Gastroesophageal sphincter (tissue), 4 donors: ENCODE data around the gene MACROD2. TPM values are rescaled to one million over a fixed set of nuclear protein-coding genes. Genes with fewer than 3 reads are reported as not detected.

Source experiments
- ATAC-seq: fragments of 150-250 bp; one replicate; pipeline ENCODE4 v1.9.1; 2016; ENCODE audit warnings: mild to moderate bottlenecking, moderate library complexity
- H3K27ac ChIP-seq, 4 donors: fragments of 200-600 bp; sonication (generic) in 3 of 4; 1 replicate in 3 of 4; 2 replicates in 1 of 4; pipeline ENCODE4 v1.5.1; 2016 to 2019
- H3K27me3 ChIP-seq: fragments of 200-600 bp; sonication (generic); one replicate; pipeline ENCODE4 v1.5.1; 2019
- H3K36me3 ChIP-seq, 2 donors: fragments of 200-600 bp; sonication (generic); one replicate each; pipeline ENCODE4 v1.5.1; 2019; ENCODE audit warnings: control low read depth in 1 of 2
- H3K4me1 ChIP-seq, 3 donors: fragments of 200-600 bp; sonication (generic); 1 replicate in 2 of 3; 2 replicates in 1 of 3; pipeline ENCODE4 v1.5.1; 2016 to 2019; ENCODE audit warnings: control low read depth in 2 of 3
- H3K4me3 ChIP-seq, 2 donors: fragments of 200-600 bp; sonication (generic); one replicate each; pipeline ENCODE4 v1.5.1; 2019; ENCODE audit warnings: mild to moderate bottlenecking in 1 of 2, moderate library complexity in 1 of 2
- H3K9me3 ChIP-seq, 3 donors: fragments of 200-600 bp; sonication (generic); one replicate each; pipeline ENCODE4 v1.5.1; 2017 to 2019; ENCODE audit warnings: control low read depth in 2 of 3
- CTCF ChIP-seq, 4 experiments: fragments of 200-600 bp in 2 of 4; fragments of 450-650 bp in 2 of 4; sonication (generic) in 1 of 4; IDR thresholded peaks; one replicate each; pipeline ENCODE4 v1.5.1; 2017 to 2019; ENCODE audit warnings: antibody characterized with exemption in 4 of 4, mild to moderate bottlenecking in 2 of 4, moderate library complexity in 2 of 4
- EP300 ChIP-seq: sonication (generic); formaldehyde crosslinking; IDR thresholded peaks from one replicate; pipeline ENCODE4 v1.6.1; 2017; ENCODE audit warnings: antibody characterized with exemption, mild to moderate bottlenecking
- POLR2A ChIP-seq, 2 donors: fragments of 450-650 bp; IDR thresholded peaks; one replicate each; pipeline ENCODE4 v1.6.1; 2017; ENCODE audit warnings: antibody characterized with exemption in 2 of 2, mild to moderate bottlenecking in 2 of 2, moderate library complexity in 1 of 2
- POLR2AphosphoS5 ChIP-seq: sonication (generic); formaldehyde crosslinking; IDR thresholded peaks from one replicate; pipeline ENCODE4 v1.6.1; 2017; ENCODE audit warnings: antibody characterized with exemption
- WGBS, 2 donors: methylation state at CpG; one replicate each; pipeline ENCODE4 v1.1.5; 2018; ENCODE audit warnings: low coverage in 1 of 2; 5-methylcytosine and 5-hydroxymethylcytosine counted together
- total RNA-seq, 4 donors: library from RNA; depleted of rRNA; stranded (reverse); fragments of >200 nt; gene quantifications; one replicate each; pipeline ENCODE4 v1.1.0, GENCODE V29; 2016

MACROD2 gene
- total RNA-seq, 4 donors from 2014 or later: 4.0 to 12.1 (median 7.4) TPM

DNA sequence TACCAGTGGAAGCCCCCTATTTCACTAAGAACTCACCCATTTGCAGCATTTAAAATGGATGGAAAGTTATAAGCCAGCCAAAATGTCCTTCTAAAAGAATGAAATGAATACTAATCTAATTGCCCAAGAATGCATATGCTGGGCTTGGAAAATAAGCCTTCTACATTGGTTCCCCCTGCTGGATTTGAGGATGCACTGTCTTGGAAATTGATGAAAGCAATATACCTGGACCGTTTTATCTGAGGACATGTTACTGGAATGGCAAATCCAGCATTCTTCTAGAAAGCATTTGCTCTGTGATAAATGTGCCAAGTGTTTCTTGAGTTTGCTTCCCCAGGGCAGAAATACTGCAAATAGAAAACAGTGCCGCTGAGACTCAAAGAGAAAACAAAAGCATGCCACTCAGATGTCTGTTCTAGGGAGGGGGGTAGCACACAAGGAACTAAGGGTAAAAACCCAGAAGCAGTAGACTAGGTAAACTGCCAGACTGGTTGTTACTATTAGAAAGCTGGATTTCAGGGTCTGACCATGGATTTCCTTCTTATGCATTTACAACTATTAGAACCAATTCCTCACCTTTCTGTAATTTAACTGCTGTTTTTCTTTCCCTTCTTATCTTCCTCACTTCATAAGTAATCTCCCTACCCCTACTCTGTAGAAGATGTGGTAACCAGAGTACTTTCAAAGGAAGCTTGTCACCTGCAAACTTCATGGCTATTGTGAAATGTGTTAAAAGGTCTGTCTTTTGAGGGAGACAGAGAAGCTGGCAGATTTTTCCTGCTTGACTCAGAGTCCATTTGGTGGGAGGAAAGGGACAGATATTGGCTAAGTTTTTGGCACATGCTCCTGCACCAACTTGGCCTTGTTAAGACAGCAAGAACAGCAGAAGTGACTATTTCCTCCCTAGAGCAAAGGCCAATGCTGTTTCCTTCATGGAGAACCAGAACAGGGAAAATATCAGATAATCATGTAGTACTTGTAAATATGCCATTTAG lies 1935.3 kb downstream of the MACROD2 start:
- TF ChIP-seq POLR2A (IDR thresholded peaks at IDR 0.05) (no peak), POLR2AphosphoS5 (peak; percentile 53), CTCF (IDR thresholded peaks at IDR 0.05) (peak; percentile 30 to 68 (median 64)), EP300 (no peak)
- no peaks in the 10 kb centered on the region for H3K27me3 ChIP-seq
- no peaks in the 10 kb centered on the region for H3K9me3 ChIP-seq
- WGBS, 2 donors: 14 to 15% methylated on average over 2 of the region's 2 CpGs
- no peaks in the 10 kb centered on the region for H3K36me3 ChIP-seq
- no peak overlapping the region for H3K4me3 ChIP-seq
- H3K4me1 ChIP-seq: peaks cover 0 to 12% (median 0%) of the 10 kb centered on the region in 3 donors
- no peak overlapping the region for H3K27ac ChIP-seq
- peak; percentile 25 for ATAC-seq

- H3K27ac ChIP-seq: no peak overlapping the region
- H3K4me3 ChIP-seq: no peak overlapping the region
- no peaks in the 10 kb centered on the region for H3K27me3 ChIP-seq
- WGBS, 2 donors: 100% methylated on average over 1 of the region's 4 CpGs; no CpG with 5 or more reads in 1 of the 2 donors
- no peaks in the 10 kb centered on the region for H3K9me3 ChIP-seq
- H3K36me3 ChIP-seq: no peaks in the 10 kb centered on the region
- TF ChIP-seq POLR2AphosphoS5: no peak
- TF ChIP-seq POLR2A (IDR thresholded peaks at IDR 0.05): no peak
- TF ChIP-seq CTCF (IDR thresholded peaks at IDR 0.05): no peak
- TF ChIP-seq EP300: no peak
- peaks cover 0 to 12% (median 0%) of the 10 kb centered on the region in 3 donors for H3K4me1 ChIP-seq
- ATAC-seq: no peak
Measured at GRCh38 chr20:15931897-15932296, 1936.6 kb downstream of the MACROD2 start.

GRCh38 chr20:15937179-15937578 lies 1941.9 kb downstream of the MACROD2 start:
- H3K4me1 ChIP-seq: no peaks in the 10 kb centered on the region
- TF ChIP-seq POLR2AphosphoS5 (no peak), POLR2A (IDR thresholded peaks at IDR 0.05) (no peak), EP300 (no peak), CTCF (IDR thresholded peaks at IDR 0.05) (no peak)
- no peaks in the 10 kb centered on the region for H3K27me3 ChIP-seq
- 69 to 94% methylated on average over 2 to 3 of the region's 3 CpGs for WGBS, 2 donors
- no peak overlapping the region for H3K27ac ChIP-seq
- no peak overlapping the region for H3K4me3 ChIP-seq
- no peaks in the 10 kb centered on the region for H3K36me3 ChIP-seq
- ATAC-seq: no peak
- peaks cover 0 to 15% (median 0%) of the 10 kb centered on the region in 3 donors for H3K9me3 ChIP-seq

DNA sequence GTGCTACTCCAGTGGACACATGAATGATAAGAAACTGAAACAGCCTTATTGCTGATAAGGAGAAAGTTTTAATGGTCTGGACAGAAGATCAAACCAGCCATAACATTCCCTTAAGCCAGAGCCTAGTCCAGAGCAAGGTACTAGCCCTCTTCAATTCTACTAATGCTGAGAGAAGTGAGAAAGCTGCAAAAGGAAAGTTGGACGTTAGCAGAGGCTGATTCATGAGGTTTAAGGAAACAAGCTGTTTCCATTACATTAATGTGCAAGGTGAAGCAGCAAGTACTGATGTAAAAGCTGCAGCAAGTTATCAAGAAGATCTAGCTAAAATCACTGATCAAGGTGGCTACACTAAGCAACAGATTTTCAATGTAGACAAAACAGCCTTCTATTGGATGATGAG lies 1943.5 kb downstream of the MACROD2 start:
- Histone ChIP-seq H3K9me3 (peaks cover 0 to 15% (median 0%) of the 10 kb centered on the region in 3 donors), H3K27me3 (no peaks in the 10 kb centered on the region), H3K4me3 (no peak overlapping the region), H3K36me3 (no peaks in the 10 kb centered on the region), H3K27ac (no peak overlapping the region), H3K4me1 (no peaks in the 10 kb centered on the region)
- WGBS, 2 donors: 81 to 88% methylated on average over 1 of the region's 1 CpG
- TF ChIP-seq POLR2A (IDR thresholded peaks at IDR 0.05) (no peak), EP300 (no peak), POLR2AphosphoS5 (no peak), CTCF (IDR thresholded peaks at IDR 0.05) (no peak)
- no peak for ATAC-seq

DNA sequence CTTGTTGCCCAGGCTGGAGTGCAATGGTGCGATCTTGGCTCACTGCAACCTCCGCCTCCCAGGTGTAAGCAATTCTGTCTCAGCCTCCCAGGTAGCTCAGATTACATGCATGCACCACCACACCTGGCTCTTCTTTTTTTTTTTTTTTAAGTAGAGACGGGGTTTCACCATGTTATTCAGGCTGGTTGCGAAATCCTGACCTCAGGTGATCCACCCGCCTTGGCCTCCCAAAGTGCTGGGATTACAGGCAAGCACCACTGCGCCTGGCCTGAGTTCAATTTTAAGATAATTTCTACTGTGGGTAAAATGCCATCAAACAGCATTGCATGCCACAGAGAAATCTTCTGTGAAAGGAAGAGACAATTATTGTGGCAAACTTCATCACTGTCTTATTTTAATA lies 1944.8 kb downstream of the MACROD2 start:
- H3K27ac ChIP-seq: no peak overlapping the region
- H3K27me3 ChIP-seq: no peaks in the 10 kb centered on the region
- H3K4me3 ChIP-seq: no peak overlapping the region
- H3K4me1 ChIP-seq: no peaks in the 10 kb centered on the region
- H3K36me3 ChIP-seq: no peaks in the 10 kb centered on the region
- WGBS, 2 donors: 90 to 93% methylated on average over 2 to 3 of the region's 6 CpGs
- peaks cover 0 to 15% (median 0%) of the 10 kb centered on the region in 3 donors for H3K9me3 ChIP-seq
- no peak for ATAC-seq
- TF ChIP-seq POLR2AphosphoS5 (no peak), EP300 (no peak), CTCF (IDR thresholded peaks at IDR 0.05) (no peak)
